ENCODE measurements around the gene OR7G2. TPM values are rescaled to one million over a fixed set of nuclear protein-coding genes. Genes with fewer than 3 reads are reported as not detected.

The OR7G2 gene
- total RNA-seq, 2 experiments from 2014 or later, result not detected

GRCh38 chr19:9052894-9053293 lies 54.4 kb downstream of the OR7G2 start:
- ATAC-seq (no peak), DNase-seq (no peak)
- H3K27ac Mint-ChIP-seq, result no peak overlapping the region
- H3K27me3 Mint-ChIP-seq, result no peaks in the 10 kb centered on the region
- POLR2A ChIA-PET, result no interaction called here
- H3K4me3 Mint-ChIP-seq, result no peak overlapping the region
- H3K36me3 Mint-ChIP-seq (ENCODE audit: low read depth), result no peaks in the 10 kb centered on the region
- intact Hi-C loops (cut with DNase I, micrococcal nuclease), result no loop called here
- H3K9me3 Mint-ChIP-seq (ENCODE audit: low read depth), result no peaks in the 10 kb centered on the region
- CTCF ChIA-PET, result no interaction called here
- no peaks in the 10 kb centered on the region for H3K4me1 Mint-ChIP-seq

Other genes starting within 250 kb of the OR7G2 start
- not detected for gene MUC16, start 97.1 kb downstream of the OR7G2 start, total RNA-seq
- gene OR1M1, start 20.4 kb downstream of the OR7G2 start, total RNA-seq, result not detected
- not detected for gene OR7G1, start 8.3 kb upstream of the OR7G2 start, total RNA-seq
- not detected for gene OR7G3, start 19.5 kb upstream of the OR7G2 start, total RNA-seq
- 10 to 100 TPM; 39.0 to 39.8 TPM for gene ZNF317, start 32.9 kb upstream of the OR7G2 start, total RNA-seq
- under 1 TPM; 0.05 to 0.09 TPM for gene OR7D2, start 71.5 kb upstream of the OR7G2 start, total RNA-seq
- not detected for gene OR7D4, start 112.1 kb upstream of the OR7G2 start, total RNA-seq
- gene OR7E24, start 143.5 kb upstream of the OR7G2 start, total RNA-seq, result not detected
- 1 to 10 TPM; 6.7 to 7.1 TPM for gene ZNF699, start 202.4 kb upstream of the OR7G2 start, total RNA-seq
- gene ZNF559, start 216.7 kb upstream of the OR7G2 start, total RNA-seq, result 10 to 100 TPM; 11.7 to 13.0 TPM